Neural cell (in vitro differentiated cells): Measurements from ENCODE around the gene ROR2. TPM values are rescaled to one million over a fixed set of nuclear protein-coding genes. Genes with fewer than 3 reads are reported as not detected.

Source experiments
- H2AFZ ChIP-seq: fragments of 200-600, 300-800 bp; sonication (generic), shearing (Covaris generic); 2 replicates; pipeline ENCODE4 v1.6.0; 2014; ENCODE audit warnings: low read depth, mild to moderate bottlenecking, antibody characterized with exemption, low read length, moderate library complexity
- H3F3A ChIP-seq: fragments of 200-600 bp; shearing (Covaris generic); 2 replicates; pipeline ENCODE4 v1.6.1; 2016; ENCODE audit warnings: mild to moderate bottlenecking, moderate library complexity, mixed read lengths, antibody characterized with exemption, low read length; ENCODE audit not compliant: insufficient read depth, poor library complexity, severe bottlenecking
- H3K27ac ChIP-seq: fragments of 200-600, 300-800 bp; sonication (generic), shearing (Covaris generic); 2 replicates; pipeline ENCODE4 v1.5.1; 2014; ENCODE audit warnings: mild to moderate bottlenecking, low read length, moderate library complexity
- H3K27me3 ChIP-seq: fragments of 300-800, 200-600 bp; sonication (generic), shearing (Covaris generic); 2 replicates; pipeline ENCODE4 v1.6.0; 2014; ENCODE audit warnings: mild to moderate bottlenecking, low read depth, low read length, moderate library complexity; ENCODE audit not compliant: insufficient read depth
- H3K36me3 ChIP-seq: fragments of 300-800, 200-600 bp; sonication (generic), shearing (Covaris generic); 2 replicates; pipeline ENCODE4 v1.5.1; 2014; ENCODE audit warnings: mild to moderate bottlenecking, antibody characterized with exemption, low read length, moderate library complexity; ENCODE audit not compliant: insufficient read depth
- H3K4me2 ChIP-seq: fragments of 300-800, 200-600 bp; sonication (generic), shearing (Covaris generic); 2 replicates; pipeline ENCODE4 v1.6.0; 2014; ENCODE audit warnings: mild to moderate bottlenecking, low read length
- H3K4me3 ChIP-seq: fragments of 300-800, 200-600 bp; sonication (generic), shearing (Covaris generic); 2 replicates; pipeline ENCODE4 v1.5.1; 2014; ENCODE audit warnings: mild to moderate bottlenecking, low read length, moderate library complexity
- H3K79me2 ChIP-seq: fragments of 200-600 bp; shearing (Covaris generic); replicated peaks from 2 replicates; pipeline ENCODE4 v1.6.0; 2014; ENCODE audit warnings: mild to moderate bottlenecking, low read length, moderate library complexity; ENCODE audit not compliant: insufficient read depth
- H3K9ac ChIP-seq: fragments of 300-800, 200-600 bp; sonication (generic), shearing (Covaris generic); 2 replicates; pipeline ENCODE4 v1.6.1; 2016; ENCODE audit warnings: mild to moderate bottlenecking, low read length, mixed read lengths
- H3K9me2 ChIP-seq: fragments of 200-600 bp; shearing (Covaris generic); 2 replicates; pipeline ENCODE4 v1.6.1; 2016; ENCODE audit warnings: mild to moderate bottlenecking, low read length, mixed read lengths; ENCODE audit not compliant: insufficient read depth
- H3K9me3 ChIP-seq: fragments of 200-600, 300-800 bp; sonication (generic), shearing (Covaris generic); 2 replicates; pipeline ENCODE4 v1.6.1; 2016; ENCODE audit warnings: mild to moderate bottlenecking, mixed run types, low read length, moderate library complexity, mixed read lengths
- H4K20me1 ChIP-seq: fragments of 200-600 bp; shearing (Covaris generic); 2 replicates; pipeline ENCODE4 v1.6.1; 2016; ENCODE audit warnings: mild to moderate bottlenecking, mixed run types; ENCODE audit not compliant: insufficient read depth
- EP300 ChIP-seq: fragments of 450-650 bp; conservative IDR thresholded peaks from 2 replicates; pipeline ENCODE4 v1.6.1; 2014; ENCODE audit warnings: antibody characterized with exemption, mild to moderate bottlenecking, moderate library complexity; ENCODE audit not compliant: poor library complexity, severe bottlenecking
- EZH2 ChIP-seq: fragments of 200-600, 300-800 bp; shearing (Covaris generic), sonication (generic); IDR thresholded peaks from 2 replicates; pipeline ENCODE4 v1.6.1; 2014; ENCODE audit warnings: antibody characterized with exemption, low read length, borderline replicate concordance, mild to moderate bottlenecking; ENCODE audit not compliant: insufficient read depth, poor library complexity, severe bottlenecking
- MXI1 ChIP-seq: fragments of 450-650 bp; conservative IDR thresholded peaks from 2 replicates; pipeline ENCODE4 v1.6.1; 2014; ENCODE audit warnings: antibody characterized with exemption, mild to moderate bottlenecking; ENCODE audit not compliant: poor library complexity, severe bottlenecking
- POLR2AphosphoS5 ChIP-seq: IDR thresholded peaks from 2 replicates; pipeline ENCODE4 v1.6.1; 2012
- RAD21 ChIP-seq: fragments of 450-650 bp; conservative IDR thresholded peaks from 2 replicates; pipeline ENCODE4 v1.6.1; 2014; ENCODE audit warnings: antibody characterized with exemption, mild to moderate bottlenecking, moderate library complexity
- SMC3 ChIP-seq: fragments of 450-650 bp; conservative IDR thresholded peaks from 2 replicates; pipeline ENCODE4 v1.6.1; 2014; ENCODE audit warnings: antibody characterized with exemption, mild to moderate bottlenecking, moderate library complexity; ENCODE audit not compliant: poor library complexity
- TAF1 ChIP-seq: IDR thresholded peaks from 2 replicates; pipeline ENCODE4 v1.6.1; 2012; ENCODE audit warnings: low read depth
- polyA plus RNA-seq: library from polyadenylated mRNA; depleted of rRNA; stranded (reverse); fragments of >200 nt; gene quantifications from 2 replicates; pipeline ENCODE4 v1.2.3, GENCODE V29; 2014
- TF ChIP-seq, protein P1 (sequence below): fragments of 450-650 bp; IDR thresholded peaks from 2 replicates; pipeline ENCODE4 v1.5.1; 2014; ENCODE audit warnings: antibody characterized with exemption, mild to moderate bottlenecking, moderate library complexity; ENCODE audit not compliant: poor library complexity, severe bottlenecking
- TF ChIP-seq, protein P2 (sequence below): IDR thresholded peaks from 2 replicates; pipeline ENCODE4 v1.6.1; 2012; ENCODE audit warnings: borderline replicate concordance

Gene ROR2
- polyA plus RNA-seq, 1 donor from 2014 or later = 0.33 TPM

DNA sequence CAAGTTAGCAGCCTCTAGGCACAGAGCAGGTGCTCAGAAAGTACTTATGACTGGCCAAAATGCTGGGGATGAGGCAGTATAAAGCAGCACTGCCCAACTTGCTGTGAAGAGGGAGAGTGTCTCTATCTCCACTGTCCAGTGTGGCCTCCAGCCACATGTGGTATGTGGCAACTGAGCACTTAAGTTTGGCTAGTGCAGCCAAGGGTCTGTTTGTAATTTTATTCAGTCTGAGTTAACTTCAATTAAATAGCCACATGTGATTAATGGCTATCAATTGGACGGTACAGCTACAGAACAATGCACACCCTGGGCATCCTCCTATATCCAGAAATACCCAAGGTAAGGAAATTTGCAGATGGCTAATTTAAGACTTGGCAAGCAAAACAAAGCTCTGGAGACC lies 26.9 kb downstream of the ROR2 start:
- Histone ChIP-seq H3K27ac (no peak overlapping the region), H3K9me2 (no peaks in the 10 kb centered on the region), H4K20me1 (no peaks in the 10 kb centered on the region), H3K9me3 (no peaks in the 10 kb centered on the region), H2AFZ (no peak overlapping the region), H3K27me3 (no peaks in the 10 kb centered on the region), H3K4me3 (no peak overlapping the region), H3K4me2 (no peak overlapping the region), H3K79me2 (no peaks in the 10 kb centered on the region), H3K36me3 (no peaks in the 10 kb centered on the region), H3K9ac (no peak overlapping the region), H3F3A (no peaks in the 10 kb centered on the region)
- TF ChIP-seq SMC3 (no peak), POLR2AphosphoS5 (no peak), EP300 (no peak), EZH2 (no peak), RAD21 (no peak), TAF1 (no peak), MXI1 (no peak)
- TF ChIP-seq, protein P1, sequence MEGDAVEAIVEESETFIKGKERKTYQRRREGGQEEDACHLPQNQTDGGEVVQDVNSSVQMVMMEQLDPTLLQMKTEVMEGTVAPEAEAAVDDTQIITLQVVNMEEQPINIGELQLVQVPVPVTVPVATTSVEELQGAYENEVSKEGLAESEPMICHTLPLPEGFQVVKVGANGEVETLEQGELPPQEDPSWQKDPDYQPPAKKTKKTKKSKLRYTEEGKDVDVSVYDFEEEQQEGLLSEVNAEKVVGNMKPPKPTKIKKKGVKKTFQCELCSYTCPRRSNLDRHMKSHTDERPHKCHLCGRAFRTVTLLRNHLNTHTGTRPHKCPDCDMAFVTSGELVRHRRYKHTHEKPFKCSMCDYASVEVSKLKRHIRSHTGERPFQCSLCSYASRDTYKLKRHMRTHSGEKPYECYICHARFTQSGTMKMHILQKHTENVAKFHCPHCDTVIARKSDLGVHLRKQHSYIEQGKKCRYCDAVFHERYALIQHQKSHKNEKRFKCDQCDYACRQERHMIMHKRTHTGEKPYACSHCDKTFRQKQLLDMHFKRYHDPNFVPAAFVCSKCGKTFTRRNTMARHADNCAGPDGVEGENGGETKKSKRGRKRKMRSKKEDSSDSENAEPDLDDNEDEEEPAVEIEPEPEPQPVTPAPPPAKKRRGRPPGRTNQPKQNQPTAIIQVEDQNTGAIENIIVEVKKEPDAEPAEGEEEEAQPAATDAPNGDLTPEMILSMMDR = no peak
- TF ChIP-seq, protein P2, sequence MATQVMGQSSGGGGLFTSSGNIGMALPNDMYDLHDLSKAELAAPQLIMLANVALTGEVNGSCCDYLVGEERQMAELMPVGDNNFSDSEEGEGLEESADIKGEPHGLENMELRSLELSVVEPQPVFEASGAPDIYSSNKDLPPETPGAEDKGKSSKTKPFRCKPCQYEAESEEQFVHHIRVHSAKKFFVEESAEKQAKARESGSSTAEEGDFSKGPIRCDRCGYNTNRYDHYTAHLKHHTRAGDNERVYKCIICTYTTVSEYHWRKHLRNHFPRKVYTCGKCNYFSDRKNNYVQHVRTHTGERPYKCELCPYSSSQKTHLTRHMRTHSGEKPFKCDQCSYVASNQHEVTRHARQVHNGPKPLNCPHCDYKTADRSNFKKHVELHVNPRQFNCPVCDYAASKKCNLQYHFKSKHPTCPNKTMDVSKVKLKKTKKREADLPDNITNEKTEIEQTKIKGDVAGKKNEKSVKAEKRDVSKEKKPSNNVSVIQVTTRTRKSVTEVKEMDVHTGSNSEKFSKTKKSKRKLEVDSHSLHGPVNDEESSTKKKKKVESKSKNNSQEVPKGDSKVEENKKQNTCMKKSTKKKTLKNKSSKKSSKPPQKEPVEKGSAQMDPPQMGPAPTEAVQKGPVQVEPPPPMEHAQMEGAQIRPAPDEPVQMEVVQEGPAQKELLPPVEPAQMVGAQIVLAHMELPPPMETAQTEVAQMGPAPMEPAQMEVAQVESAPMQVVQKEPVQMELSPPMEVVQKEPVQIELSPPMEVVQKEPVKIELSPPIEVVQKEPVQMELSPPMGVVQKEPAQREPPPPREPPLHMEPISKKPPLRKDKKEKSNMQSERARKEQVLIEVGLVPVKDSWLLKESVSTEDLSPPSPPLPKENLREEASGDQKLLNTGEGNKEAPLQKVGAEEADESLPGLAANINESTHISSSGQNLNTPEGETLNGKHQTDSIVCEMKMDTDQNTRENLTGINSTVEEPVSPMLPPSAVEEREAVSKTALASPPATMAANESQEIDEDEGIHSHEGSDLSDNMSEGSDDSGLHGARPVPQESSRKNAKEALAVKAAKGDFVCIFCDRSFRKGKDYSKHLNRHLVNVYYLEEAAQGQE = no peak

DNA sequence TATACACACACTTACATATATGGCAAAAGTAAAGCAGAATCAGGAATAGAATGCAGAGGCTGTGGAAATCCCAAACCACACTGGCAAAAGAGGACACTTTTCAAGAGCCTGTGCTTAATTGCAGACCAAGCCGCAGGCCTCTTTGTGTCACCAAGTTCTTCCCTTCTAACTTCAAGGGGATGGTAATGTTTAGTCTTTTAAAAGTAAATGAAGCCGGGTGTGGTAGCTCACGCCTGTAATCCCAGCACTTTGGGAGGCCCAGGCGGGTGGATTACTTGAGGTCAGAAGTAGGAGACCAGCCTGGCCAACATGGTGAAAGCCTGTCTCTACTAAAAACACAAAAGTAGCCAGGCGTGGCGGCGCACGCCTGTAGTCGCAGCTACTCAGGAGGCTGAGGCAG lies 28.7 kb downstream of the ROR2 start:
- Histone ChIP-seq H3K4me2 (no peak overlapping the region), H3K79me2 (no peaks in the 10 kb centered on the region), H3K27me3 (no peaks in the 10 kb centered on the region)

More for the DNA sequence above, 28.7 kb downstream of the ROR2 start:
- Histone ChIP-seq H3K9me3 (no peaks in the 10 kb centered on the region), H3K4me3 (no peak overlapping the region), H3K27ac (no peak overlapping the region), H3K36me3 (no peaks in the 10 kb centered on the region), H2AFZ (no peak overlapping the region), H3K9ac (no peak overlapping the region), H3K9me2 (no peaks in the 10 kb centered on the region), H3F3A (no peaks in the 10 kb centered on the region), H4K20me1 (no peaks in the 10 kb centered on the region)
- TF ChIP-seq EP300 (no peak), POLR2AphosphoS5 (no peak), RAD21 (no peak), MXI1 (no peak), SMC3 (no peak), TAF1 (no peak), EZH2 (no peak)
- TF ChIP-seq, protein P2 = no peak
- TF ChIP-seq, protein P1 = no peak
